Activated CD4-positive, alpha-beta T cell treated with anti-CD3 and anti-CD28 coated beads, Interleukin-2, amount 10 ng/mL, durations not matched to agents 24 days and 14 days (primary cell): ENCODE data around the gene INSYN1. TPM values are rescaled to one million over a fixed set of nuclear protein-coding genes. Genes with fewer than 3 reads are reported as not detected.
A peak's percentile ranks its signal among the peaks of the same experiment; 100 is the strongest.
"Not testable (repeated sequence)": the region's sequence is repeated elsewhere in the genome, so short reads cannot be mapped to it uniquely, and the experiment has no call there.

Source experiments
- DNase-seq: peaks from one replicate; pipeline ENCODE4 v3.0.0; 2022
- H3K27ac Mint-ChIP-seq: one replicate; pipeline ENCODE4 v1.8.0; 2022; ENCODE audit warnings: mild to moderate bottlenecking, mixed read lengths
- H3K27me3 Mint-ChIP-seq: one replicate; pipeline ENCODE4 v1.8.0; 2022; ENCODE audit warnings: mixed read lengths
- H3K36me3 Mint-ChIP-seq: one replicate; pipeline ENCODE4 v1.8.0; 2022; ENCODE audit warnings: low read depth, mild to moderate bottlenecking, mixed read lengths
- H3K4me1 Mint-ChIP-seq: one replicate; pipeline ENCODE4 v1.8.0; 2021; ENCODE audit warnings: mixed read lengths
- H3K4me3 Mint-ChIP-seq: one replicate; pipeline ENCODE4 v1.8.0; 2022; ENCODE audit warnings: mild to moderate bottlenecking, moderate library complexity, mixed read lengths
- H3K9me3 Mint-ChIP-seq: one replicate; pipeline ENCODE4 v1.8.0; 2021; ENCODE audit warnings: mixed read lengths
- intact Hi-C: fragments of 100-400 bp; cut with micrococcal nuclease; formaldehyde crosslinking; loops from one replicate; pipeline ENCODE4 v1.15.1; 2023
- total RNA-seq: library from RNA; stranded (reverse); gene quantifications from 2 replicates; pipeline ENCODE4 v1.2.3, GENCODE V29; 2022

The INSYN1 gene
- total RNA-seq, 1 donor from 2014 or later: not detected

DNA sequence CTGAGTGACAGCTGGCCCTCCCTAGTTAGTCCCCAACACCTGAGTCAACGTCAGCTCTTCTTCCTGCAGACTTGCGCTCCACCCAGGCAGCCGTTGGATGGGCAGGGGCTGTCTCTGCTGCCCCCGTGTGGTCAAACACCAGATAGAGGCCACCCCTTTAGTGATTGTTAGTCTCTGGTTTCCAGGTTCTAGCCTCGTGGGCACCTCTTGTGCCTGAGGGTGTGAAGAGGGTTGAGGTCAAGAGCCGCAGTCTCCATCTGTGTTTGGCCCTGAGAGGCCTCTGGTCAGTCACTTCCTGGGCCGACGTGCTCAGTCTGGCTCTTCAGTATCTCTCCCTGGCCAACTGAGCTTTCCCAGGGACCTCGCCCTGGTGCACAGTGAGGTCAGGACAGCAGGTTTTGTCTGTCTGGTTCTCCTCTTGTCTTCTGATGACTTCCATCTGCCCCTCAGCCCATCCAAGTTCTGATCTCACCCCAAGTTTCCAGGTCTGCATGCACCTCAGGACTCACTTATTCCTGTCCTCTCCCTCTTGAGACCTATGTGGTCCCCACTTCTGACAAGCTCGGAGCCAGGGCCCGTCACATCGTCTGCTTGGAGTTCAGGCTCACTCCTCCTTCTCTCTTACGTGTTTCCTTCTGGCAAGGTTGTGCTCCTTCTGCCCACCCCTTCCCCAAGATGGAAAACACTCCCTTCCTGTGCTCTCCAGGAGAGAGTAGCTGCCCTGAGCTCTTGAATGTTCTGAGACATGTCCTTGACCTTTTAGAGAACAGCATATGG is 48.1 kb downstream of the INSYN1 start:
- no peaks in the 10 kb centered on the region for H3K9me3 Mint-ChIP-seq
- intact Hi-C loops: loop anchor here (10.0 kb wide), 1 partner anchor 420 kb away; no protein-coding TSS in a partner anchor
- peaks cover 6% of the 10 kb centered on the region for H3K4me1 Mint-ChIP-seq
- no peak overlapping the region for H3K27ac Mint-ChIP-seq
- no peak overlapping the region for H3K4me3 Mint-ChIP-seq
- DNase-seq: peak; percentile 91
- H3K27me3 Mint-ChIP-seq: peaks cover 8% of the 10 kb centered on the region
- no peaks in the 10 kb centered on the region for H3K36me3 Mint-ChIP-seq

DNA sequence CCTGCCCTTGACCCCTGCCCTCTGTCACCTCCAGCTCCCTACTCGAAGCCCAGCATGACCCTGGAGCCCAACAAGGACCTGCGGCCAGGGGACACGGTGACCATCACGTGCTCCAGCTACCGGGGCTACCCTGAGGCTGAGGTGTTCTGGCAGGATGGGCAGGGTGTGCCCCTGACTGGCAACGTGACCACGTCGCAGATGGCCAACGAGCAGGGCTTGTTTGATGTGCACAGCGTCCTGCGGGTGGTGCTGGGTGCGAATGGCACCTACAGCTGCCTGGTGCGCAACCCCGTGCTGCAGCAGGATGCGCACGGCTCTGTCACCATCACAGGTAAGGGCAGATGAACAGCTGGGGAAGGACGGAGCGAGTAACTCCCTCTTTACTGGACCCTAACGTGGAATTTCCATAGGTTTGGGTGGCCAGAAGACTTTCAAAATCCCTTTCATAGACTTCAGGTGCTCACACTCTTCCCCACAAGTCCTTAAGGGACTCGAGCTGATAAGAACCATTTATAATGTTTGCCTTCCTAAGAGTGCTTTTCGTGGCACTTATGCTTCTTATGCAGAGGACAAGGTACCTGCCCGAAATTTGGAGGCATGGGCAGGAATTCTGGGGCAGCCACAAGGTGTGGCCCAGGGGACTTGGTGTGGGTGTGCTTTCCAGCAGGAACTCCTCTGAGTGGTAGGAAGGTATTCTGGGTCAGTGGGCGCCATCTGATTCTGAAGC is 48.8 kb downstream of the INSYN1 start:
- not testable (repeated sequence) for DNase-seq, H3K4me3 Mint-ChIP-seq, H3K27ac Mint-ChIP-seq, H3K36me3 Mint-ChIP-seq, H3K9me3 Mint-ChIP-seq
- intact Hi-C loops: loop anchor here (10.0 kb wide), 1 partner anchor 420 kb away; no protein-coding TSS in a partner anchor
- H3K4me1 Mint-ChIP-seq: peaks cover 11% of the 10 kb centered on the region
- H3K27me3 Mint-ChIP-seq: peaks cover 12% of the 10 kb centered on the region

- H3K27me3 Mint-ChIP-seq: peaks cover 19% of the 10 kb centered on the region
- H3K27ac Mint-ChIP-seq, DNase-seq, H3K9me3 Mint-ChIP-seq, H3K4me3 Mint-ChIP-seq, H3K36me3 Mint-ChIP-seq: not testable (repeated sequence)
- intact Hi-C loops: loop anchor here (10.0 kb wide), 1 partner anchor 419 kb away; no protein-coding TSS in a partner anchor
- peaks cover 14% of the 10 kb centered on the region for H3K4me1 Mint-ChIP-seq
Measured at GRCh38 chr15:73703601-73704000, 49.5 kb downstream of the INSYN1 start.

DNA sequence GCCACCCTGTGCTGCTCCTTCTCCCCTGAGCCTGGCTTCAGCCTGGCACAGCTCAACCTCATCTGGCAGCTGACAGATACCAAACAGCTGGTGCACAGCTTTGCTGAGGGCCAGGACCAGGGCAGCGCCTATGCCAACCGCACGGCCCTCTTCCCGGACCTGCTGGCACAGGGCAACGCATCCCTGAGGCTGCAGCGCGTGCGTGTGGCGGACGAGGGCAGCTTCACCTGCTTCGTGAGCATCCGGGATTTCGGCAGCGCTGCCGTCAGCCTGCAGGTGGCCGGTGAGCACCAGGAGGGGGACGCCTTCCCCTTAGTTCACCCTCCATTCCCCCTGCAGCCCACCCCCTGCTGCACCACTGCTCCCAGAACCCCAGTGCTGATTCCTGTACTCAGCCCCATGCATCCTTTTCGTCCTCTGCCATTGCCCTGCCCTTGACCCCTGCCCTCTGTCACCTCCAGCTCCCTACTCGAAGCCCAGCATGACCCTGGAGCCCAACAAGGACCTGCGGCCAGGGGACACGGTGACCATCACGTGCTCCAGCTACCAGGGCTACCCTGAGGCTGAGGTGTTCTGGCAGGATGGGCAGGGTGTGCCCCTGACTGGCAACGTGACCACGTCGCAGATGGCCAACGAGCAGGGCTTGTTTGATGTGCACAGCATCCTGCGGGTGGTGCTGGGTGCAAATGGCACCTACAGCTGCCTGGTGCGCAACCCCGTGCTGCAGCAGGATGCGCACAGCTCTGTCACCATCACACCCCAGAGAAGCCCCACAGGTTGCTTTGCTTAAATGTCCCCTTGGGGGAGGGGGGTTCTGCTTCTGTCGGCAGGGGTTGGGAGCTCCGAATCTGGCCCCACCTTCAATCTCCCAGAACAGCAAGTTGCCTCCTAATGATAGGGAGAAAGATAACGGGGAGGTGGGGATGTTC is 50.6 kb downstream of the INSYN1 start:
- intact Hi-C loops: loop anchor here (10.0 kb wide), 1 partner anchor 418 kb away; no protein-coding TSS in a partner anchor

DNA sequence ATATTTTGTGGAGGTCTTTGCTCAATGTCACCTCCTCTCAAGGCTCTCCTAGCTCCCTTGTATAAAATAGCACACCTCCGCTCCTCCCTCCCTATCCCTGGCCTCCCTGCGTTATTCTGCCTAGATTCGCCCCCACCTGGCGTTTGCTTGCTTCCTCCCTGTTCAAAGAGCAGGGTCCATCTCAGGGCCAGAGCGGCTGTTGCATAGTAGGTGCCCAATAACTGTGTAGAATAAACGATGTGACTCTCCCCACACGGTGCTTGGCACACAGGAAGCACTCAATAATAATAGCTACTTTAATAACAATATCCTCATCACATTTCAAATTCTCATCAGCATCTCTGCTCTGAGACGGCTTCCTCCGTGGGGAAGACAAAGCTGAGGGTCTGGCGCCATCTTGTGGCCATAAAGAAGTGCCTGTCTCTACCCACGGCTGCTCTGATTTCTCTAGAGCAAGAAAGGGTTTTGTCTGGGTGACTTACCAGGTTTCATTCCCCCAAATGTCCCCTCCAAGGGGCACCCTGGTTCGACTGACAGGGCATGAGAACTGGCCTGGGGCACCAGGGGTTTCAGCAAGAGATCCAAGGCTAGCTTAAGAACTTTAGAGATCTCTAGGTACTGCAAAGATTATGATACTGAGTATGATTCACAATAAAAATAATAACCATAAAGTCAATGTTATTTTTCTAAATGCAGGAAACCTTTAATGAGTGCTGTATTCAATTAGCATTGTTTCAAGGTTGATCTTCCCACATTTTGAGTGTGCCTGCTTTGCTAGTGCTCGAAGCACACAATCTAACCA is 52.9 kb downstream of the INSYN1 start:
- H3K27me3 Mint-ChIP-seq: peaks cover 32% of the 10 kb centered on the region

More for the DNA sequence above, 50.6 kb downstream of the INSYN1 start:
- not testable (repeated sequence) for H3K9me3 Mint-ChIP-seq, H3K27ac Mint-ChIP-seq, DNase-seq, H3K4me3 Mint-ChIP-seq, H3K36me3 Mint-ChIP-seq
- H3K27me3 Mint-ChIP-seq: peaks cover 23% of the 10 kb centered on the region
- peaks cover 22% of the 10 kb centered on the region for H3K4me1 Mint-ChIP-seq

GRCh38 chr15:73699249-73700040 is 53.7 kb downstream of the INSYN1 start:
- Mint-ChIP-seq H3K9me3 (no peaks in the 10 kb centered on the region), H3K27ac (no peak overlapping the region), H3K4me1 (peaks cover 39% of the 10 kb centered on the region), H3K36me3 (no peaks in the 10 kb centered on the region), H3K4me3 (no peak overlapping the region), H3K27me3 (peaks cover 37% of the 10 kb centered on the region)
- intact Hi-C loops: loop anchor here (1.0 to 10.0 kb wide), 5 partner anchors 62 to 458 kb away; partner anchors contain the start of gene NPTN
- DNase-seq: no peak

More for the DNA sequence above, 52.9 kb downstream of the INSYN1 start:
- Mint-ChIP-seq H3K4me1 (peaks cover 38% of the 10 kb centered on the region), H3K27ac (no peak overlapping the region), H3K4me3 (no peak overlapping the region), H3K36me3 (no peaks in the 10 kb centered on the region), H3K9me3 (no peaks in the 10 kb centered on the region)
- intact Hi-C loops: loop anchor here (1.0 to 10.0 kb wide), 5 partner anchors 63 to 459 kb away; partner anchors contain the start of gene NPTN
- DNase-seq: peak; percentile 93

GRCh38 chr15:73697033-73697467 is 56.1 kb downstream of the INSYN1 start:
- Mint-ChIP-seq H3K9me3 (no peaks in the 10 kb centered on the region), H3K27me3 (peaks cover 56% of the 10 kb centered on the region), H3K4me1 (peaks cover 45% of the 10 kb centered on the region), H3K36me3 (no peaks in the 10 kb centered on the region), H3K27ac (peak overlapping the region; percentile 63), H3K4me3 (peak overlapping the region; percentile 54)
- intact Hi-C loops: loop anchor here (1.0 to 2.0 kb wide), 3 partner anchors 14 to 46 kb away; no protein-coding TSS in a partner anchor
- peak; percentile 95 for DNase-seq

DNA sequence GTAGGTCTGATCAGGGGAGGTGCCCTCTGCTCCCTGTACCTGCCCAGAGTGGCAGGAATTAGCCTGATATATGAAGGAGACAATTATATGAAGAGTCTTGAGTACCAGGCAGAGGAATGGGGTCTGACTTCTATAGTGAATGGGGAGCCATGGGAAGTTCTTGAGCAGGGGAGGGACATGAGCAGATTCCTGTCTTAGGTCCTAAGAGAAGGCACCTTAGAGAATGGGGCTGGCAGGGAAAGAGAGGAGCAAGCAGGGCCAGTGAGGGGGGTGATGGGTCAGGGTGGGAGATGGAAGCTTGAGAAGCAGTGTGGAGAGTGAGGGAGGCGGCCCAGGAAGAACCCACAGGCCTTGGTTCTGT is 56.5 kb downstream of the INSYN1 start:
- intact Hi-C loops: loop anchor here (1.0 to 2.0 kb wide), 3 partner anchors 14 to 46 kb away; no protein-coding TSS in a partner anchor
- Mint-ChIP-seq H3K9me3 (no peaks in the 10 kb centered on the region), H3K4me3 (peak overlapping the region; percentile 54), H3K4me1 (peaks cover 45% of the 10 kb centered on the region), H3K27ac (peak overlapping the region; percentile 63), H3K36me3 (no peaks in the 10 kb centered on the region), H3K27me3 (peaks cover 56% of the 10 kb centered on the region)
- DNase-seq: no peak

GRCh38 chr15:73695773-73696640 is 57.1 kb downstream of the INSYN1 start:
- Mint-ChIP-seq H3K9me3 (no peaks in the 10 kb centered on the region), H3K36me3 (no peaks in the 10 kb centered on the region), H3K4me3 (peak overlapping the region; percentile 54), H3K27me3 (peaks cover 53% of the 10 kb centered on the region), H3K4me1 (peaks cover 45% of the 10 kb centered on the region), H3K27ac (peak overlapping the region; percentile 34)
- intact Hi-C loops: loop anchor here (2.0 kb wide), 2 partner anchors 13 to 45 kb away; no protein-coding TSS in a partner anchor
- DNase-seq: no peak

DNA sequence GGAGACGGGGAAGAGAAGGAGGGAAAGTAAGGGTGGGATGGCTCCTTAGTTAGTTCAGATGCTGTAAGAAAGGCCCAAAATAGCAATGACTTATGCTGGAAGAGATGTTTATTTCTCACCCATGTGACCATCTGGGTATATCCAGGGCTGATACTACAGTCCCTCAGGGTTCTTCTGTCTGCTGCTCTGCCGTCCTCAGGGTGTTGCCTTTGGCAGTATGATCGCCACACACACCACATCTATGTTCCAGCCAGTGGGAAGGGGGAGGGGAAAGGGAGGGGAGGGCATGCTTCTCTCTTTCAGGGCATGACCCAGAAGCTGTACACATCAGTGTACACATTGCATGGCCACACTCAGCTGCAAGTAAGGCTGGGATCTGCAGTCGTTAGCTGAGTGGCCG is 58.7 kb downstream of the INSYN1 start:
- Mint-ChIP-seq H3K36me3 (no peaks in the 10 kb centered on the region), H3K9me3 (no peaks in the 10 kb centered on the region), H3K27me3 (peaks cover 46% of the 10 kb centered on the region), H3K4me3 (no peak overlapping the region), H3K27ac (no peak overlapping the region), H3K4me1 (peaks cover 36% of the 10 kb centered on the region)
- no peak for DNase-seq
- intact Hi-C loops: no loop called here

- intact Hi-C loops: no loop called here
- peaks cover 15% of the 10 kb centered on the region for H3K4me1 Mint-ChIP-seq
- no peak overlapping the region for H3K27ac Mint-ChIP-seq
- H3K4me3 Mint-ChIP-seq: no peak overlapping the region
- no peak for DNase-seq
- no peaks in the 10 kb centered on the region for H3K36me3 Mint-ChIP-seq
- no peaks in the 10 kb centered on the region for H3K9me3 Mint-ChIP-seq
- H3K27me3 Mint-ChIP-seq: peaks cover 44% of the 10 kb centered on the region
Measured at GRCh38 chr15:73691396-73691795, 61.8 kb downstream of the INSYN1 start.
